Gastroesophageal sphincter (tissue), 3 donors: ENCODE data around the gene STARD9.

Source experiments
- EP300 ChIP-seq: sonication (generic); formaldehyde crosslinking; IDR thresholded peaks from one replicate; pipeline ENCODE4 v1.6.1; 2017; ENCODE audit warnings: antibody characterized with exemption, mild to moderate bottlenecking
- POLR2A ChIP-seq, 2 donors: fragments of 450-650 bp; IDR thresholded peaks; one replicate each; pipeline ENCODE4 v1.6.1; 2017; ENCODE audit warnings: antibody characterized with exemption in 2 of 2, mild to moderate bottlenecking in 2 of 2, moderate library complexity in 1 of 2
- POLR2AphosphoS5 ChIP-seq: sonication (generic); formaldehyde crosslinking; IDR thresholded peaks from one replicate; pipeline ENCODE4 v1.6.1; 2017; ENCODE audit warnings: antibody characterized with exemption
- TF ChIP-seq, protein P1 (sequence below), 4 experiments: fragments of 200-600 bp in 2 of 4; fragments of 450-650 bp in 2 of 4; sonication (generic) in 1 of 4; IDR thresholded peaks; one replicate each; pipeline ENCODE4 v1.5.1; 2017 to 2019; ENCODE audit warnings: antibody characterized with exemption in 4 of 4, mild to moderate bottlenecking in 2 of 4, moderate library complexity in 2 of 4

DNA sequence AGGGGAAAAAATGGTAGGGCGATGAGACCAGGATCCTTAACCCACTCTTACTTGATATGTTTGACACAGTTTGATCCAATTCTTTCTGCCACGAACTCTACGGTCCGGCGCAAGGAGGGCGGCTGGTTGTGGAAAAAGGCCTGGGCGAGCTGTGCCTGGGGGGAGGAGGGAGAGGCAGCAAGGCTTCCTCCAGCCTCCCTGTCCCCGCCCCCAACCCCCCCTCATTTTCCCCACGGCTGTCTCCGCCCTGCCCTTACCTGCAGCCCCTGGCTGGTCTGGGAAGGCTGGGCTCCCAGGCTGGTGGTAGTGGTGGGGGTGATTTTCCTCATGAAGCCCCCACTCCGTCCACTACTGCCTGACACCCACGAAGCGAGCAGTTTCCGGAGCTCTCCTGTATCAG lies 153.6 kb downstream of the STARD9 start:
- TF ChIP-seq POLR2A (IDR thresholded peaks at IDR 0.05) (no peak), POLR2AphosphoS5 (no peak), EP300 (no peak)
- TF ChIP-seq, protein P1, sequence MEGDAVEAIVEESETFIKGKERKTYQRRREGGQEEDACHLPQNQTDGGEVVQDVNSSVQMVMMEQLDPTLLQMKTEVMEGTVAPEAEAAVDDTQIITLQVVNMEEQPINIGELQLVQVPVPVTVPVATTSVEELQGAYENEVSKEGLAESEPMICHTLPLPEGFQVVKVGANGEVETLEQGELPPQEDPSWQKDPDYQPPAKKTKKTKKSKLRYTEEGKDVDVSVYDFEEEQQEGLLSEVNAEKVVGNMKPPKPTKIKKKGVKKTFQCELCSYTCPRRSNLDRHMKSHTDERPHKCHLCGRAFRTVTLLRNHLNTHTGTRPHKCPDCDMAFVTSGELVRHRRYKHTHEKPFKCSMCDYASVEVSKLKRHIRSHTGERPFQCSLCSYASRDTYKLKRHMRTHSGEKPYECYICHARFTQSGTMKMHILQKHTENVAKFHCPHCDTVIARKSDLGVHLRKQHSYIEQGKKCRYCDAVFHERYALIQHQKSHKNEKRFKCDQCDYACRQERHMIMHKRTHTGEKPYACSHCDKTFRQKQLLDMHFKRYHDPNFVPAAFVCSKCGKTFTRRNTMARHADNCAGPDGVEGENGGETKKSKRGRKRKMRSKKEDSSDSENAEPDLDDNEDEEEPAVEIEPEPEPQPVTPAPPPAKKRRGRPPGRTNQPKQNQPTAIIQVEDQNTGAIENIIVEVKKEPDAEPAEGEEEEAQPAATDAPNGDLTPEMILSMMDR (IDR thresholded peaks at IDR 0.05): no peak
